Type B pancreatic cell (in vitro differentiated cells): Measurements from ENCODE around the gene MAML2. TPM values are rescaled to one million over a fixed set of nuclear protein-coding genes. Genes with fewer than 3 reads are reported as not detected.
A peak's percentile ranks its signal among the peaks of the same experiment; 100 is the strongest.

Source experiments
- DNase-seq: peaks from one replicate; pipeline ENCODE4 v3.0.0; 2021; ENCODE audit warnings: mixed read lengths; ENCODE audit not compliant: unreplicated experiment; ENCODE audit errors: extremely low spot score
- H3K27ac Mint-ChIP-seq: 2 replicates; pipeline ENCODE4 v1.8.0; 2021; ENCODE audit warnings: mild to moderate bottlenecking, mixed read lengths
- H3K27me3 Mint-ChIP-seq: 2 replicates; pipeline ENCODE4 v1.8.0; 2021; ENCODE audit warnings: mixed read lengths
- H3K36me3 Mint-ChIP-seq: 2 replicates; pipeline ENCODE4 v1.8.0; 2021; ENCODE audit warnings: mixed read lengths
- H3K4me1 Mint-ChIP-seq: one replicate; pipeline ENCODE4 v1.8.0; 2021; ENCODE audit warnings: mixed read lengths; ENCODE audit not compliant: unreplicated experiment
- H3K4me3 Mint-ChIP-seq: 2 replicates; pipeline ENCODE4 v1.8.0; 2021; ENCODE audit warnings: mild to moderate bottlenecking, mixed read lengths
- H3K9me3 Mint-ChIP-seq: 2 replicates; pipeline ENCODE4 v1.8.0; 2021; ENCODE audit warnings: mixed read lengths
- CTCF ChIP-seq: fragments of 200-600 bp; sonication (generic); conservative IDR thresholded peaks from 2 replicates; pipeline ENCODE4 v1.5.0; 2021; ENCODE audit warnings: antibody characterized with exemption, mild to moderate bottlenecking
- total RNA-seq: library from RNA; stranded (reverse); gene quantifications from 2 replicates; pipeline ENCODE4 v1.2.1, GENCODE V29; 2021; ENCODE audit warnings: low replicate concordance

The MAML2 gene
- total RNA-seq, 1 donor from 2014 or later: 20.8 TPM

DNA sequence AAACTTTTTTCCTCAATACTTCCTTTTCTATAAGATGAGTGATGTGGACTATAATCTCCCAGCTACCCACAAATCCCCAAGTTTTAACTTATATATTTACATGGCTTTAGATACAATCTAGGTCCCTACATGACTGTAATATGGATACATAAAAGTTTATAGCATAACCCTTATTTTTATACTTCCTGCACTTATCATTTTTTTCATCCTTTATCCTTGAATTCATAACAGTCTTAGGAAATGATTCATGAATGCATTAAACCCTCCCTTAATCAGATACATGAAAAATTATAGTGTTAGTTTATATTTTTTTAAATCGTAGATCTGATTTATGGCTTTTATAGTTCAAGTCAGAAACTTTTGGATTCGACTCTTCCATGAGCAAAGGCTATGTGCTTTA lies 195.8 kb downstream of the MAML2 start:
- Mint-ChIP-seq H3K27ac (peak overlapping the region; percentile 87), H3K4me3 (no peak overlapping the region), H3K4me1 (peaks cover 43% of the 10 kb centered on the region), H3K36me3 (no peaks in the 10 kb centered on the region), H3K27me3 (no peaks in the 10 kb centered on the region), H3K9me3 (no peaks in the 10 kb centered on the region)
- DNase-seq: no peak
- TF ChIP-seq CTCF: no peak

- peaks cover 46% of the 10 kb centered on the region for H3K4me1 Mint-ChIP-seq
- no peak overlapping the region for H3K4me3 Mint-ChIP-seq
- TF ChIP-seq CTCF: no peak
- H3K27ac Mint-ChIP-seq: peak overlapping the region; percentile 87
- no peaks in the 10 kb centered on the region for H3K9me3 Mint-ChIP-seq
- H3K36me3 Mint-ChIP-seq: no peaks in the 10 kb centered on the region
- no peak for DNase-seq
- no peaks in the 10 kb centered on the region for H3K27me3 Mint-ChIP-seq
These were observed 196.2 kb downstream of the MAML2 start for GRCh38 chr11:96146765-96147164.

- Mint-ChIP-seq H3K4me1 (peaks cover 51% of the 10 kb centered on the region), H3K4me3 (peak overlapping the region; percentile 4), H3K27ac (peak overlapping the region; percentile 5), H3K9me3 (no peaks in the 10 kb centered on the region), H3K27me3 (no peaks in the 10 kb centered on the region), H3K36me3 (peaks cover under 1% of the 10 kb centered on the region)
- no peak for DNase-seq
- TF ChIP-seq CTCF: no peak
These were observed 197.8 kb downstream of the MAML2 start for GRCh38 chr11:96145163-96145585.

DNA sequence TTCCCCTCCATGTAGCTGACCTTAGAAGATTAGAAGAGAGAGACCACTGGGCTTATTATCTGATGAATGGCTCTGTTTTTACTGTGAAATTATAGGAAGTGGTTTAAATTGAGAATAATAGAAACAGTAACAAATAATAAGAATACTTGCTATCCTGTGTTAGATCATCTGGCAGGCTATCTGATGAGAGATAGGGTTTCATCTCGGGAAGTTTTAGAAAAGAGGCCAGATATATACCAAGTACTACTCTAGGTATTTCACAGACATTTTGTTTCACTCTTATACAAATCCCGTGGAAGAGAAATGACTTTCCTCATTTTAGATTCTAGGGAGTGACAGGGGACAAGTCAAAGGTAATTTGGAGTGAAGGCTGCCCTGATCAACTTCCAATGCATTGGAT lies 198.4 kb downstream of the MAML2 start:
- H3K9me3 Mint-ChIP-seq: no peaks in the 10 kb centered on the region
- H3K27ac Mint-ChIP-seq: no peak overlapping the region
- no peak for TF ChIP-seq CTCF
- no peak for DNase-seq
- H3K4me3 Mint-ChIP-seq: no peak overlapping the region
- H3K27me3 Mint-ChIP-seq: no peaks in the 10 kb centered on the region
- peaks cover 3% of the 10 kb centered on the region for H3K36me3 Mint-ChIP-seq
- H3K4me1 Mint-ChIP-seq: peaks cover 51% of the 10 kb centered on the region

DNA sequence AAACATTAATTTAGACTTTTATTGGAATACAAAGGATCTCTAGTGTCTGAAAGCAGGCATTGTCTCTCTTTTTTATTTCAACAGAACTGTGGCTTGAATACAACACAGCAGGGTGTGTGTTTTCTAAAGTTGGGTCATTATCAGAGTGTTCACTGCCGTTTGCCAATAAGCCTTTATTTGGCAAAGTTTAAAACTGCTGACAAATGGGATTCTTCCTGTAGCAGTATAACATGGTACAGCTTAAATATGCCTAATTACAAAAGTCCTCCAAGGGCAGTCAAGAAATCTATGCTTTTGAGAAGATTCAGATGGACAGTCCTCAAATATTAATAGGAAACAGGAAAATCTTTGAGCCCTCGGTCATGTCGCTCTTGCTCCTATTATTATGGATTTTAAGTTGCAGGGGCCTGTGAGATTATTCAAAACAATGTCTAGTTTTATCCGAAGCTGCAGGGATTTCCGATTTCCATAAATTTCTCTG lies 199.9 kb downstream of the MAML2 start:
- H3K4me1 Mint-ChIP-seq: peaks cover 52% of the 10 kb centered on the region

More for the DNA sequence above, 199.9 kb downstream of the MAML2 start:
- Mint-ChIP-seq H3K36me3 (peaks cover 3% of the 10 kb centered on the region), H3K27me3 (no peaks in the 10 kb centered on the region), H3K27ac (peak overlapping the region; percentile 3), H3K4me3 (peak overlapping the region; percentile 39), H3K9me3 (no peaks in the 10 kb centered on the region)
- TF ChIP-seq CTCF: no peak
- DNase-seq: no peak
